ENCODE data around the gene CAPN15.

DNA sequence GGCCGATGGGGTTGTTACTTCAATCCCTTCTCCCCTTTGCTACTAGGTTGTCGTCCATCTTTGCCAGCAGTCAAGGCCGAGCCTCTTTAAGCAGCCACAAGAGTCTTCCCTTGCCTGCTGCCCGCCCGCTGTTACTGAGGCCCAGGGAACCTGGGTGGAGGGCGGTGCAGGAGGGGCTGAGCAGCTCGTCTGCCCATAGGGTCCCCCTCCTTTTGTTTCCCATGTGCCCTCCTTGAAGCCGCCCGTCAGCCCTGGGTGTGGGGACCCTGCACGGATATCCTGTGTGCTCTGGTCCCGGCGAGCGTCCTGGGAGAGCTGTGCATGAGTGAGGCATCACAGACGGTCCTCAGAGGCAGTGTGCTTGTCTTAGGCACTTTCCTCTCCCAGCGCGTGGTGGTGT lies 37.9 kb upstream of the CAPN15 start:
- TF ChIP-seq POLR2A (IDR thresholded peaks at IDR 0.05; ENCODE audit: low read depth, low read length), result no peak
- TF ChIP-seq, protein P1, sequence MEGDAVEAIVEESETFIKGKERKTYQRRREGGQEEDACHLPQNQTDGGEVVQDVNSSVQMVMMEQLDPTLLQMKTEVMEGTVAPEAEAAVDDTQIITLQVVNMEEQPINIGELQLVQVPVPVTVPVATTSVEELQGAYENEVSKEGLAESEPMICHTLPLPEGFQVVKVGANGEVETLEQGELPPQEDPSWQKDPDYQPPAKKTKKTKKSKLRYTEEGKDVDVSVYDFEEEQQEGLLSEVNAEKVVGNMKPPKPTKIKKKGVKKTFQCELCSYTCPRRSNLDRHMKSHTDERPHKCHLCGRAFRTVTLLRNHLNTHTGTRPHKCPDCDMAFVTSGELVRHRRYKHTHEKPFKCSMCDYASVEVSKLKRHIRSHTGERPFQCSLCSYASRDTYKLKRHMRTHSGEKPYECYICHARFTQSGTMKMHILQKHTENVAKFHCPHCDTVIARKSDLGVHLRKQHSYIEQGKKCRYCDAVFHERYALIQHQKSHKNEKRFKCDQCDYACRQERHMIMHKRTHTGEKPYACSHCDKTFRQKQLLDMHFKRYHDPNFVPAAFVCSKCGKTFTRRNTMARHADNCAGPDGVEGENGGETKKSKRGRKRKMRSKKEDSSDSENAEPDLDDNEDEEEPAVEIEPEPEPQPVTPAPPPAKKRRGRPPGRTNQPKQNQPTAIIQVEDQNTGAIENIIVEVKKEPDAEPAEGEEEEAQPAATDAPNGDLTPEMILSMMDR (conservative IDR thresholded peaks at IDR 0.05; ENCODE audit: low read depth, low read length), result no peak
- no peak for TF ChIP-seq RAD21 (IDR thresholded peaks at IDR 0.05; ENCODE audit: low read length)
- no peak for TF ChIP-seq RCOR1 (IDR thresholded peaks at IDR 0.05; ENCODE audit: insufficient replicate concordance, low read length)
- TF ChIP-seq MAFK (IDR thresholded peaks at IDR 0.05; ENCODE audit: low read depth, low read length), result no peak
- TF ChIP-seq MAZ (IDR thresholded peaks at IDR 0.05; ENCODE audit: borderline replicate concordance, low read depth, low read length), result no peak
- TF ChIP-seq MXI1 (IDR thresholded peaks at IDR 0.05; ENCODE audit: borderline replicate concordance, low read depth, low read length), result no peak
- TF ChIP-seq BHLHE40 (IDR thresholded peaks at IDR 0.05; ENCODE audit: low read depth, low read length), result no peak
- TF ChIP-seq RFX5 (IDR thresholded peaks at IDR 0.05; ENCODE audit: low read depth, low read length), result no peak
- TF ChIP-seq, protein P2, sequence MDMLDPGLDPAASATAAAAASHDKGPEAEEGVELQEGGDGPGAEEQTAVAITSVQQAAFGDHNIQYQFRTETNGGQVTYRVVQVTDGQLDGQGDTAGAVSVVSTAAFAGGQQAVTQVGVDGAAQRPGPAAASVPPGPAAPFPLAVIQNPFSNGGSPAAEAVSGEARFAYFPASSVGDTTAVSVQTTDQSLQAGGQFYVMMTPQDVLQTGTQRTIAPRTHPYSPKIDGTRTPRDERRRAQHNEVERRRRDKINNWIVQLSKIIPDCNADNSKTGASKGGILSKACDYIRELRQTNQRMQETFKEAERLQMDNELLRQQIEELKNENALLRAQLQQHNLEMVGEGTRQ (IDR thresholded peaks at IDR 0.05; ENCODE audit: low read depth, low read length), result no peak
- TF ChIP-seq, protein P3, sequence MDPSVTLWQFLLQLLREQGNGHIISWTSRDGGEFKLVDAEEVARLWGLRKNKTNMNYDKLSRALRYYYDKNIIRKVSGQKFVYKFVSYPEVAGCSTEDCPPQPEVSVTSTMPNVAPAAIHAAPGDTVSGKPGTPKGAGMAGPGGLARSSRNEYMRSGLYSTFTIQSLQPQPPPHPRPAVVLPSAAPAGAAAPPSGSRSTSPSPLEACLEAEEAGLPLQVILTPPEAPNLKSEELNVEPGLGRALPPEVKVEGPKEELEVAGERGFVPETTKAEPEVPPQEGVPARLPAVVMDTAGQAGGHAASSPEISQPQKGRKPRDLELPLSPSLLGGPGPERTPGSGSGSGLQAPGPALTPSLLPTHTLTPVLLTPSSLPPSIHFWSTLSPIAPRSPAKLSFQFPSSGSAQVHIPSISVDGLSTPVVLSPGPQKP (IDR thresholded peaks at IDR 0.05; ENCODE audit: borderline replicate concordance, low read depth, low read length), result no peak
- no peak for TF ChIP-seq SMC3 (IDR thresholded peaks at IDR 0.05; ENCODE audit: low read depth, low read length)
- TF ChIP-seq NFE2L2 (IDR thresholded peaks at IDR 0.05; ENCODE audit: low read depth, low read length), result no peak
- no peak for TF ChIP-seq CEBPB (IDR thresholded peaks at IDR 0.05; ENCODE audit: low read depth, low read length)

Measured in IMR-90 (cell line).